Stromal cell of bone marrow (primary cell): ENCODE results near the gene BAAT.
A peak's percentile ranks its signal among the peaks of the same experiment; 100 is the strongest.

Experiments used
- DNase-seq: peaks from one replicate; pipeline ENCODE4 v3.0.0-alpha.2; 2012; ENCODE audit warnings: low read depth

BAAT gene

DNA sequence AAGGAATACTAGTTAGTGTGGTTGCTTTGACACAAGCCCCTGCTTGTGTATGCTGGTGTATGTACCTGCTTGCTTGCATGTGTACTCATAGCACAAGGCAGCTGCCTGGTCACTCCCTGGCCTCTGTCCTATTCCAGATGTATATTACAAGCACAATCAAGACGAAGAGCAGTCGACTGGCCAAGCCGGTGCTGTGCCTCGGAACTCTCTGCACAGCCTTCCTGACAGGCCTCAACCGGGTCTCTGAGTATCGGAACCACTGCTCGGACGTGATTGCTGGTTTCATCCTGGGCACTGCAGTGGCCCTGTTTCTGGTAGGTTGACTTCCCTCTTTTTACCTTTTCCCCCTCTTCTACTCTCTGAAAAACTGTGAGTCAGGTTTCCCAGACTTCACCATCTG lies 72.1 kb downstream of the BAAT start:
- no peak for DNase-seq

DNA sequence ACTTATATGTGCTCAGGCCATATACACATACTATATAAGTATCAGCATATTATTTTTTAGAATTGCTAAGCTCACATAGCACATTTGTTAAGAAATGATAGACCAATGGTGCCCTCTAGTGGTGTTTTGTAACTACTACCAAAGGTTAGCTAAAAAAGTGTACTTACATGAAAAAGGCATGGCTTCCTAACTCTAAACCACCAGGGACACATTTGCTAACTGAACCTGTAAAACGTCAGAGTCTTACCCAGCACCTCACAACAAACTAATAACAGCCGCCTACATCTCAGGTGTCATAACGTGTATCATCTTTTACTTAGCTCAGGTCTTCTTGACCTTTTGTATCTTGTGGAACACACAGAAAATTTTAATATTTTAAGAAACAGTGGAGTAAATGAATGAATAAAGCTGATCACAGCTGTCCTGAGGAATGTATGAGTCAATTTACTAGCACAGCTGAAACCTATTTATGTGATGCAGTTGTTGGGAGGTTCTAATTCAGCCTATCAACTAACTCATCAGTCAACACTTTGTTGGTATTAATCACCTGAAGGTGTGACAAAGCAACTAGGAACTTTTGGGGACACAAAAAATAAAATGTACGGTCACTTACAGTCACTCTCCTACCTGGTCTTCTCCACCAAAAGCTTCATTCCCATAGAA lies 72.9 kb downstream of the BAAT start:
- peak; percentile 53 for DNase-seq

DNA sequence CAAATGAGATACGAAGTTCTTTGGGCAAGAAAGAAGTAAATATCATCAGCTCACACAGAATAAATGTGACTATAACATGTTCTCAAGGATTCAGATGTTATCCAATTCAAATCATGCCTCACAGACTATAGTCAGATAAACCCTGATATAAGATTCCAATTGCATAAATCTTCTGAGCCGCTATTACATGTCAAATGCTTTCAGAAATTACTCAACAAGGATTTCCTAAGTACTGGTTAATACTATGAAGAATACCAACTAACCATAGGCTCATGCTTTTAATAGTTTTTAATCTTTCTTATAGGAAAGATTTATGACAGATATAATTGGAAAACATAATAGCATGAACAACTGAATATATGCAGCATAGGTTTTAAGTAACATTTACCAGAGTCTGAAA lies 73.6 kb downstream of the BAAT start:
- no peak for DNase-seq
